ENCODE data around the gene GMPPA. TPM values are rescaled to one million over a fixed set of nuclear protein-coding genes. Genes with fewer than 3 reads are reported as not detected.

The GMPPA gene
- total and polyA plus RNA-seq, 9 of the 15 experiments (the other 6 are each of a cell fraction or from before 2014, with no cell fraction given): 7.0 to 101 (median 66.7) TPM

GRCh38 chr2:219527472-219527871 lies 28.8 kb downstream of the GMPPA start:
- Histone ChIP-seq H3K79me2 (ENCODE audit: control insufficient read depth, insufficient read depth, low read length) (peaks cover 88% of the 10 kb centered on the region), H3K9me1 (ENCODE audit: control insufficient read depth, insufficient read depth, low read length) (no peaks in the 10 kb centered on the region), H3K27ac (ENCODE audit: extremely low read depth, low read depth, low read length) (peak overlapping the region; percentile 71; the same call in 1 of the 3 replicates), H3K9ac (ENCODE audit: insufficient read depth in 1 of 2, low read depth in 2 of 2, low read length in 2 of 2) (peak overlapping the region in 1 of 2 experiments; percentile 83; a peak in 2 of 4 replicates), H3K4me2 (ENCODE audit: insufficient read depth, low read length) (no peak overlapping the region), H3K9me3 (replicated peaks; ENCODE audit: control insufficient read depth, insufficient read depth, low read depth, low read length) (no peaks in the 10 kb centered on the region), H3K4me1 (replicated peaks in 1 of 2; ENCODE audit: control insufficient read depth in 2 of 2, insufficient read depth in 2 of 2, low read length in 2 of 2) (peaks cover 72 to 84% of the 10 kb centered on the region in 2 experiments), H3K36me3 (ENCODE audit: control insufficient read depth, insufficient read depth, low read length) (peaks cover 40% of the 10 kb centered on the region; the same call in 2 of the 3 replicates), H3K27me3 (ENCODE audit: control insufficient read depth in 2 of 2, insufficient read depth in 2 of 2, low read length in 2 of 2) (no peaks in the 10 kb centered on the region), H3K4me3 (no peak overlapping the region), H4K20me1 (replicated peaks; ENCODE audit: control insufficient read depth, insufficient read depth, low read length) (no peaks in the 10 kb centered on the region), H2AFZ (ENCODE audit: low read depth, low read length) (no peak overlapping the region)
- no peak for FAIRE-seq
- in situ Hi-C loops (cut with MboI): loop anchor here (5.0 to 10.0 kb wide), 2 partner anchors 35 to 53 kb away; no protein-coding TSS in a partner anchor
- ATAC-seq: no peak
- ChIA-PET POLR2A (interaction anchor here (0.5 to 0.8 kb wide), 3 partner anchors 18 to 139 kb away, joined by 3 to 4 read pairs (median 3); partner anchors contain the start of gene GMPPA), CTCF (ENCODE audit: low intra/inter-chr PET ratio) (interaction anchor here (0.6 kb wide), 1 partner anchor 86 kb away, joined by 4 read pairs; no protein-coding TSS in a partner anchor)
- 79% methylated on average over 2 of the region's 5 CpGs for WGBS (ENCODE audit: insufficient coverage, low coverage, missing lambda C conversion rate)
- no TSS peak for BruUV-seq (replicated peaks)
- intact Hi-C loops (cut with micrococcal nuclease): no loop called here
- DNase-seq (ENCODE audit: extremely low read depth in 1 of 4, low spot score in 3 of 4): no peak
- peak; percentile 69 for TF ChIP-seq RBM25 (IDR thresholded peaks at IDR 0.05; ENCODE audit: low read depth, low read length, severe bottlenecking)
- TF ChIP-seq MXD1 (CRISPR knock-in tag; IDR thresholded peaks at IDR 0.05; ENCODE audit: borderline replicate concordance, poor library complexity, severe bottlenecking): no peak
- no peak for TF ChIP-seq TEAD1 (CRISPR knock-in tag; IDR thresholded peaks at IDR 0.05)
- TF ChIP-seq ZNF282 (CRISPR knock-in tag; IDR thresholded peaks at IDR 0.05): no peak
- no peak for TF ChIP-seq RBBP5 (IDR thresholded peaks at IDR 0.05; ENCODE audit: borderline replicate concordance, insufficient read depth, low read length, poor library complexity, severe bottlenecking)
- TF ChIP-seq CHD4 (IDR thresholded peaks at IDR 0.05; ENCODE audit: insufficient read depth, insufficient replicate concordance, low read depth, low read length, poor library complexity, severe bottlenecking): no peak
- peak; percentile 63; the same call in 1 of the 2 replicates for TF ChIP-seq BCOR (IDR thresholded peaks at IDR 0.05)
- no peak for TF ChIP-seq SRSF9 (IDR thresholded peaks at IDR 0.05; ENCODE audit: borderline replicate concordance, low read depth, low read length)
- TF ChIP-seq ZNF212 (CRISPR knock-in tag; IDR thresholded peaks at IDR 0.05): no peak
- TF ChIP-seq NFATC3 (IDR thresholded peaks at IDR 0.05): no peak
- no peak for TF ChIP-seq ZNF583 (CRISPR knock-in tag; IDR thresholded peaks at IDR 0.05)
- TF ChIP-seq, protein P1, sequence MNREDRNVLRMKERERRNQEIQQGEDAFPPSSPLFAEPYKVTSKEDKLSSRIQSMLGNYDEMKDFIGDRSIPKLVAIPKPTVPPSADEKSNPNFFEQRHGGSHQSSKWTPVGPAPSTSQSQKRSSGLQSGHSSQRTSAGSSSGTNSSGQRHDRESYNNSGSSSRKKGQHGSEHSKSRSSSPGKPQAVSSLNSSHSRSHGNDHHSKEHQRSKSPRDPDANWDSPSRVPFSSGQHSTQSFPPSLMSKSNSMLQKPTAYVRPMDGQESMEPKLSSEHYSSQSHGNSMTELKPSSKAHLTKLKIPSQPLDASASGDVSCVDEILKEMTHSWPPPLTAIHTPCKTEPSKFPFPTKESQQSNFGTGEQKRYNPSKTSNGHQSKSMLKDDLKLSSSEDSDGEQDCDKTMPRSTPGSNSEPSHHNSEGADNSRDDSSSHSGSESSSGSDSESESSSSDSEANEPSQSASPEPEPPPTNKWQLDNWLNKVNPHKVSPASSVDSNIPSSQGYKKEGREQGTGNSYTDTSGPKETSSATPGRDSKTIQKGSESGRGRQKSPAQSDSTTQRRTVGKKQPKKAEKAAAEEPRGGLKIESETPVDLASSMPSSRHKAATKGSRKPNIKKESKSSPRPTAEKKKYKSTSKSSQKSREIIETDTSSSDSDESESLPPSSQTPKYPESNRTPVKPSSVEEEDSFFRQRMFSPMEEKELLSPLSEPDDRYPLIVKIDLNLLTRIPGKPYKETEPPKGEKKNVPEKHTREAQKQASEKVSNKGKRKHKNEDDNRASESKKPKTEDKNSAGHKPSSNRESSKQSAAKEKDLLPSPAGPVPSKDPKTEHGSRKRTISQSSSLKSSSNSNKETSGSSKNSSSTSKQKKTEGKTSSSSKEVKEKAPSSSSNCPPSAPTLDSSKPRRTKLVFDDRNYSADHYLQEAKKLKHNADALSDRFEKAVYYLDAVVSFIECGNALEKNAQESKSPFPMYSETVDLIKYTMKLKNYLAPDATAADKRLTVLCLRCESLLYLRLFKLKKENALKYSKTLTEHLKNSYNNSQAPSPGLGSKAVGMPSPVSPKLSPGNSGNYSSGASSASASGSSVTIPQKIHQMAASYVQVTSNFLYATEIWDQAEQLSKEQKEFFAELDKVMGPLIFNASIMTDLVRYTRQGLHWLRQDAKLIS (CRISPR knock-in tag; IDR thresholded peaks at IDR 0.05): no peak
- TF ChIP-seq, protein P2, sequence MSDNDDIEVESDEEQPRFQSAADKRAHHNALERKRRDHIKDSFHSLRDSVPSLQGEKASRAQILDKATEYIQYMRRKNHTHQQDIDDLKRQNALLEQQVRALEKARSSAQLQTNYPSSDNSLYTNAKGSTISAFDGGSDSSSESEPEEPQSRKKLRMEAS (CRISPR knock-in tag; IDR thresholded peaks at IDR 0.05): no peak
- no peak for TF ChIP-seq KLF10 (CRISPR knock-in tag; IDR thresholded peaks at IDR 0.05)
- TF ChIP-seq WHSC1 (IDR thresholded peaks at IDR 0.05; ENCODE audit: low read length): no peak
- no peak for TF ChIP-seq ZNF133 (CRISPR knock-in tag; IDR thresholded peaks at IDR 0.05)
- TF ChIP-seq, protein P3, sequence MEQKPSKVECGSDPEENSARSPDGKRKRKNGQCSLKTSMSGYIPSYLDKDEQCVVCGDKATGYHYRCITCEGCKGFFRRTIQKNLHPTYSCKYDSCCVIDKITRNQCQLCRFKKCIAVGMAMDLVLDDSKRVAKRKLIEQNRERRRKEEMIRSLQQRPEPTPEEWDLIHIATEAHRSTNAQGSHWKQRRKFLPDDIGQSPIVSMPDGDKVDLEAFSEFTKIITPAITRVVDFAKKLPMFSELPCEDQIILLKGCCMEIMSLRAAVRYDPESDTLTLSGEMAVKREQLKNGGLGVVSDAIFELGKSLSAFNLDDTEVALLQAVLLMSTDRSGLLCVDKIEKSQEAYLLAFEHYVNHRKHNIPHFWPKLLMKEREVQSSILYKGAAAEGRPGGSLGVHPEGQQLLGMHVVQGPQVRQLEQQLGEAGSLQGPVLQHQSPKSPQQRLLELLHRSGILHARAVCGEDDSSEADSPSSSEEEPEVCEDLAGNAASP (IDR thresholded peaks at IDR 0.05): no peak

Data from K562 (cell line).